ENCODE measurements around the gene UBFD1. TPM values are rescaled to one million over a fixed set of nuclear protein-coding genes. Genes with fewer than 3 reads are reported as not detected.

The UBFD1 gene
- total RNA-seq, 1 donor from 2014 or later: 39.1 TPM

- H3K27me3 ChIP-seq (ENCODE audit: low read depth): no peaks in the 10 kb centered on the region
- ATAC-seq (no peak), DNase-seq (no peak)
- intact Hi-C loops (cut with DNase I): no loop called here
- H3K4me1 ChIP-seq: peaks cover 17% of the 10 kb centered on the region
- no peaks in the 10 kb centered on the region for H3K9me3 ChIP-seq
- no peak overlapping the region for H3K27ac ChIP-seq
- no peak for TF ChIP-seq CTCF (IDR thresholded peaks at IDR 0.05)
- H3K4me3 ChIP-seq: no peak overlapping the region
- peaks cover 86% of the 10 kb centered on the region for H3K36me3 ChIP-seq
These were observed 5.0 kb downstream of the UBFD1 start for GRCh38 chr16:23562505-23562904.

GRCh38 chr16:23563186-23563585, 5.7 kb downstream of the UBFD1 start:
- H3K36me3 ChIP-seq: peaks cover 92% of the 10 kb centered on the region
- no peak for ATAC-seq
- H3K27ac ChIP-seq: no peak overlapping the region
- no peaks in the 10 kb centered on the region for H3K9me3 ChIP-seq
- H3K4me1 ChIP-seq: peaks cover 16% of the 10 kb centered on the region
- TF ChIP-seq CTCF (IDR thresholded peaks at IDR 0.05): no peak
- DNase-seq: no peak
- no peak overlapping the region for H3K4me3 ChIP-seq
- H3K27me3 ChIP-seq (ENCODE audit: low read depth): no peaks in the 10 kb centered on the region
- intact Hi-C loops (cut with DNase I): no loop called here

- H3K27ac ChIP-seq: no peak overlapping the region
- no peaks in the 10 kb centered on the region for H3K27me3 ChIP-seq (ENCODE audit: low read depth)
- H3K4me3 ChIP-seq: no peak overlapping the region
- ATAC-seq: no peak
- H3K9me3 ChIP-seq: no peaks in the 10 kb centered on the region
- H3K4me1 ChIP-seq: peaks cover 3% of the 10 kb centered on the region
- peak; percentile 20 for DNase-seq
- TF ChIP-seq CTCF (IDR thresholded peaks at IDR 0.05): no peak
- H3K36me3 ChIP-seq: peaks cover 100% of the 10 kb centered on the region
- intact Hi-C loops (cut with DNase I): no loop called here
These were observed 7.2 kb downstream of the UBFD1 start for GRCh38 chr16:23564575-23565363.

GRCh38 chr16:23566724-23567123, 9.2 kb downstream of the UBFD1 start:
- H3K27ac ChIP-seq: no peak overlapping the region
- TF ChIP-seq CTCF (IDR thresholded peaks at IDR 0.05): no peak

GRCh38 chr16:23567602-23568001, 10.1 kb downstream of the UBFD1 start:
- intact Hi-C loops (cut with DNase I): no loop called here
- no peak overlapping the region for H3K4me3 ChIP-seq
- no peak overlapping the region for H3K27ac ChIP-seq
- no peaks in the 10 kb centered on the region for H3K27me3 ChIP-seq (ENCODE audit: low read depth)
- TF ChIP-seq CTCF (IDR thresholded peaks at IDR 0.05): no peak
- no peaks in the 10 kb centered on the region for H3K4me1 ChIP-seq
- no peaks in the 10 kb centered on the region for H3K9me3 ChIP-seq
- ATAC-seq (no peak), DNase-seq (no peak)
- peaks cover 100% of the 10 kb centered on the region for H3K36me3 ChIP-seq

More at GRCh38 chr16:23566724-23567123, 9.2 kb downstream of the UBFD1 start:
- Histone ChIP-seq H3K9me3 (no peaks in the 10 kb centered on the region), H3K27me3 (ENCODE audit: low read depth) (no peaks in the 10 kb centered on the region), H3K4me1 (no peaks in the 10 kb centered on the region), H3K4me3 (no peak overlapping the region), H3K36me3 (peaks cover 100% of the 10 kb centered on the region)
- DNase-seq: no peak
- intact Hi-C loops (cut with DNase I): no loop called here
- no peak for ATAC-seq
